NB4 (cell line): Measurements from ENCODE around the gene HEXB.

Source experiments
- CTCF ChIP-seq: IDR thresholded peaks from one replicate; pipeline ENCODE4 v1.5.1; 2012; ENCODE audit warnings: low read depth, low read length
- MAX ChIP-seq: IDR thresholded peaks from 2 replicates; pipeline ENCODE4 v1.6.1; 2011; ENCODE audit warnings: low read depth, low read length
- POLR2A ChIP-seq: IDR thresholded peaks from 2 replicates; pipeline ENCODE4 v1.6.1; 2011; ENCODE audit warnings: mild to moderate bottlenecking; ENCODE audit not compliant: insufficient read length; ENCODE audit errors: extremely low read depth

DNA sequence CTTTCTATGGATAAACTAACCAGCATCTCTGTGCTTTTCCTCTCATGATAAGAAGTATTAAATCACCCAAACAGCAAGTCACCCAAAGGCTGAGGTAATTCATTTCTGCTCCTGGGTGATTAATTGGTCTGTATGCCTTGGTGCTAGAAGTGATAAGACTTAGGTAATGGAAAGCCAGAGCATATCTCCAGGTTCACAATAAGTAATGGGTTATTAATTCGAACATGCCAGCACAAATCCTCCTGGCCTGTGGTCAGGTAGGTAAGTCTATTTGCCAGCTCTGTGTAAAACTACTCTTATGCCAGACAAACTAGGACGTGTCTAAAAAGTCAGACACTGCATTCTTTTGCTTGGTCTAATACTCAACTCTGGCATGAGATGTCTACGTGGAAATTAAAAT lies 33.3 kb upstream of the HEXB start:
- TF ChIP-seq POLR2A (no peak), CTCF (no peak), MAX (no peak)
